ENCODE results near the gene CDK2.
A peak's percentile ranks its signal among the peaks of the same experiment; 100 is the strongest.
"Not testable (repeated sequence)": the region's sequence is repeated elsewhere in the genome, so short reads cannot be mapped to it uniquely, and the experiment has no call there.

The CDK2 gene

GRCh38 chr12:55982319-55982936 lies 15.8 kb downstream of the CDK2 start:
- no peak for DNase-seq

- no peak for DNase-seq
These were observed 16.7 kb downstream of the CDK2 start for GRCh38 chr12:55983232-55983842.

GRCh38 chr12:55984861-55985260 lies 18.2 kb downstream of the CDK2 start:
- DNase-seq: no peak

- DNase-seq: no peak
These were observed 18.7 kb downstream of the CDK2 start for GRCh38 chr12:55985341-55985740.

- not testable (repeated sequence) for DNase-seq
These were observed 19.3 kb downstream of the CDK2 start for GRCh38 chr12:55985976-55986375.

- DNase-seq: no peak
These were observed 24.5 kb downstream of the CDK2 start for GRCh38 chr12:55991110-55991509.

GRCh38 chr12:55993230-55993853 lies 26.7 kb downstream of the CDK2 start:
- no peak for DNase-seq

- DNase-seq: no peak
These were observed 28.7 kb downstream of the CDK2 start for GRCh38 chr12:55995366-55995765.

GRCh38 chr12:55996201-55996714 lies 29.6 kb downstream of the CDK2 start:
- DNase-seq: peak in 2 of 4 experiments; percentile 30 to 40

- DNase-seq: peak in 1 of 4 experiments; percentile 7
These were observed 30.3 kb downstream of the CDK2 start, which contains the start of gene SUOX for GRCh38 chr12:55996715-55997534. Gene SUOX, plus strand, starts transcription at chr12:55997276. Its CDS starts 4,946 bp downstream, at chr12:56002222.

- no peak for DNase-seq
These were observed 30.9 kb downstream of the CDK2 start for GRCh38 chr12:55997535-55997859.

- not testable (repeated sequence) for DNase-seq
These were observed 32.9 kb downstream of the CDK2 start for GRCh38 chr12:55999522-55999921.

- DNase-seq: not testable (repeated sequence)
These were observed 33.4 kb downstream of the CDK2 start for GRCh38 chr12:55999999-56000540.

- no peak for DNase-seq
These were observed 35.0 kb downstream of the CDK2 start for GRCh38 chr12:56001487-56002100.

GRCh38 chr12:56003376-56003775 lies 36.7 kb downstream of the CDK2 start:
- not testable (repeated sequence) for DNase-seq

- no peak for DNase-seq
These were observed 37.6 kb downstream of the CDK2 start for GRCh38 chr12:56004211-56004610.

- peak in 3 of 4 experiments; percentile 40 to 77 (median 63) for DNase-seq
These were observed 41.2 kb downstream of the CDK2 start for GRCh38 chr12:56007564-56008559.

GRCh38 chr12:56010111-56010570 lies 43.5 kb downstream of the CDK2 start:
- DNase-seq: no peak

- DNase-seq: no peak
These were observed 45.0 kb downstream of the CDK2 start for GRCh38 chr12:56011509-56012090.

- no peak for DNase-seq
These were observed 46.9 kb downstream of the CDK2 start for GRCh38 chr12:56013482-56013881.

- DNase-seq: no peak
These were observed 47.6 kb downstream of the CDK2 start for GRCh38 chr12:56014205-56014604.
